Stimulated activated CD4-positive, alpha-beta T cell treated with anti-CD3 and anti-CD28 coated beads, Interleukin-15, amount 100 ng/mL, for 24 hours (primary cell): ENCODE data around the gene ADAMTS2.

ENCODE experiments used
- DNase-seq: peaks from one replicate; pipeline ENCODE4 v3.0.0-alpha.2; 2020

Gene ADAMTS2

DNA sequence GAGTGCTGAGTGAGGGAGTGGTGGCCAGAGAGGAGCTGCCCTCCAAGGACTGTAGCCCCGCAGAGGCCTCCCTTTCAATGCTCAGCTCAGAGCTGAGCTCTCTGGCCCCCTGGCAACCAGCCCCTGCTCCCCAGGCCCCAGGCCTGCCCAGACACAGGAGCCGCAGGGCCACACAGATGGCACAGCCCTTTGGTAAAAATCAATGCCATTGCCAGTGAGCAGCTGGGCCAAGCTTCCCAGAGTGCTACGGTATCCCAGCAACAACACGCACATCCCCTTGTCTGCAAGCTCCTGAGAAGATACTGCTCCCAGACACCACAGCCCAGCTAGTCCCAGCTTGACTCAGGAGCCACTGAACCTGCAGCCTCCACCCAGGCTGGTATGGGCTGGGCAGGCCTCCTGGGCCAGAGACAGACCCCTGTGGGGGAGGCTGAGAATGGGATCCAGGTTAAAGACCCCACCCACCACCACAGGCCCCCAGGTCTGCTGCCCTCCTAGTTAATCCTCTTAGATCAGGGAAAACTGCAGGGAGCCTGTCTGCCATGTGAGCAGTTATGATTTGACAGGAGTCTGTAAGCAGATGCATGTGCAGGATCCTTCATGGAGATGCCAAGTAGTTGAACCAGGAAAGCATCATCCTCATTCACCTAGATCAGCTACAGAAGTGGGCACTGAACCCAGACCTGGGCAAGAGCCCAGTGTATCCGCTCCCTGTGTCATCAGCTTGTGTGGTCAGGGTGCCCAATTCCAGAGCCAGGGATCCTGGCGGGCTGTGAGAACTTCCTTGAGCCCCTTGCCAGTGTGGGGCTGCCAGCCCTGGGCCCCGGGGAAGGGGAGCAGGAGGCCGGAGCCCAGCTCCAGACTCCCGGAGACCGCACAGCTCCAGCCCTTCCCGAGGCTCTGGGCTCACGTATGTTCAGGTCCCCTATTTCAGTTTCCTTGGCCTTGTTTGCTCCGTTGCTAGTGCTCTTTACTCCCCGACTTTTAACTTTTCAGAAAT is 26.7 kb upstream of the ADAMTS2 start:
- no peak for DNase-seq

DNA sequence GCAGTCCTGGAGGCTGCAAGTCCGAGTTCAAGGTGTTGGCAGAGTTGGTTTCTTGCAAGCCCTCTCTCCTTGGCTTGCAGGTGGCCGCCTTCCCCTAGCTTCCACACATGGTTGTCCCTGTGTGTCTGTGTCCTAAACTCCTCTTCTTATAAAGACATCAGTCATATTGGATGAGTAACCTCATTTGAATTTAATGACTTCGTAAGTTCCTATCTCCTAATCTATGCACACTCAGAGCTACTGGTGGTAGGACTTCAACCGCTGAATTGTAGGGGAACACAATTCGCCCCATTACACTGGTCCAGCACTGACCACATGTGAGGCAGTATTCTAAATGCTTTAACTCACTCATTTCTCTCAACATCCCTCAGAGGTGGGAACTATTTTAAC is 25.9 kb upstream of the ADAMTS2 start:
- DNase-seq, result no peak

- DNase-seq, result no peak
These were observed 25.3 kb upstream of the ADAMTS2 start for GRCh38 chr5:179370490-179371120.

- no peak for DNase-seq
These were observed 24.2 kb upstream of the ADAMTS2 start for GRCh38 chr5:179369530-179369884.

DNA sequence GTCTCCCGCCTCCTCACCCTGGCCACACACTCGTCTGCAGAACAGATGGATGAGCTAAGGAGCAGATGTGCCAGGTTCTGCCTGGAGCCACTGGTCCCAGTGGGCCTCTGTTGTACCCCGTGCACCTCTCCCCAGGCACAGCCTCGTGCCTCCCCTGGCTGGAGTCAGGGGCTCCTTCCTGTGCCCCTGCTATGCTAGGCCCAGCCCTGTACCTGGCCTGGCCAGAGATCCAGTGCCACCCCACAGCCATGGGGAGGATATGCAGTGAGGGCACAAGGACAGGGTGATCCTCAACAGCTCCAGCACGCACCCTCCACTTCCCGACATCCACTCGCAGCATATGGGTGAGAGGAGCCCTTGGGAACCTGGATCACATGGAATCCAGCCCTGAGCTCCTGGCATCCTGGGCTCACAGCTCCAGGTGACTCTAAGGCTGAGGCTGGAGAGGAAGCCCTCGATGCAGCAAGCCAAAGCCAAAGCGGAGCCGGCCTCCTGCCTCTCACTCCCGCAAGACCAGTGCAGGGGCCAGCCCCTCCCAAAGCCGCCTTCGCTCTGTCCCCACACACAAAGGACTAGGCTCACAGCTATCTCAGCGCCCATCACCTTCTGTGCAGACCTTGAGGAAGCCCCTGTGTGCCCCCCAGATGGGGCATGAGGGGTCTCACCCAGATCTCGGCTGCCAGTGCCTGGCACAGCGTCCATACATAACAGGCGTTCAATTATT is 23.7 kb upstream of the ADAMTS2 start:
- no peak for DNase-seq

- DNase-seq, result no peak
These were observed 23.0 kb upstream of the ADAMTS2 start for GRCh38 chr5:179368126-179368805.

- no peak for DNase-seq
These were observed 22.2 kb upstream of the ADAMTS2 start for GRCh38 chr5:179367491-179367890.

GRCh38 chr5:179362355-179362754 is 17.1 kb upstream of the ADAMTS2 start:
- DNase-seq, result no peak

DNA sequence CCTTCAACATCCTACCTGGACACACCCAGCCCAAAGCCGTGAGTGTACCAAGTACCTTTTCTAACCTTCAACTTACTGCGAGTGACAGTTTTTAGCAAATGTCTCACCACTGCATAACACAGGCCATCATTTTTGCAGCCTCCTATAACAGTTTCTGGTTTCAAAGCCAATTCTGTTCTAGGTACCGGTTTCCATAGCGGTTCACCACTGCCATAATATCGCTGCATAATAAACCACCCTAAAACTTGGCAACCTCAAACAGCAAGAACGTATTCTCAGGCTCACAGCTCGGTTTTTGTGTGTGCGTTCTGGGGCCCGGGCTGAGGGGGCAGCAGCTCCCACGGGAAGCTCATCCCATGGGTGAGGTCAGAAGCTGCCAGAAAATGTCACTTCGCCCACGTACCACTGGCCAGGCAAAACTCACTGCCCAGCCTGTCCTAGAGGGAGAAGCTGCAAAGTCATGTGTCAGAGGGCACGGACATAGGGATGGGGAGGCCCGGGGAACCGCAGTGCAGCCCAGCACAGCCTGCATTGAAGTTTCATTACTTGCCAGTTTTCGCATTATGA is 15.9 kb upstream of the ADAMTS2 start:
- DNase-seq, result no peak

- DNase-seq, result no peak
These were observed 11.8 kb upstream of the ADAMTS2 start for GRCh38 chr5:179357031-179357430.

DNA sequence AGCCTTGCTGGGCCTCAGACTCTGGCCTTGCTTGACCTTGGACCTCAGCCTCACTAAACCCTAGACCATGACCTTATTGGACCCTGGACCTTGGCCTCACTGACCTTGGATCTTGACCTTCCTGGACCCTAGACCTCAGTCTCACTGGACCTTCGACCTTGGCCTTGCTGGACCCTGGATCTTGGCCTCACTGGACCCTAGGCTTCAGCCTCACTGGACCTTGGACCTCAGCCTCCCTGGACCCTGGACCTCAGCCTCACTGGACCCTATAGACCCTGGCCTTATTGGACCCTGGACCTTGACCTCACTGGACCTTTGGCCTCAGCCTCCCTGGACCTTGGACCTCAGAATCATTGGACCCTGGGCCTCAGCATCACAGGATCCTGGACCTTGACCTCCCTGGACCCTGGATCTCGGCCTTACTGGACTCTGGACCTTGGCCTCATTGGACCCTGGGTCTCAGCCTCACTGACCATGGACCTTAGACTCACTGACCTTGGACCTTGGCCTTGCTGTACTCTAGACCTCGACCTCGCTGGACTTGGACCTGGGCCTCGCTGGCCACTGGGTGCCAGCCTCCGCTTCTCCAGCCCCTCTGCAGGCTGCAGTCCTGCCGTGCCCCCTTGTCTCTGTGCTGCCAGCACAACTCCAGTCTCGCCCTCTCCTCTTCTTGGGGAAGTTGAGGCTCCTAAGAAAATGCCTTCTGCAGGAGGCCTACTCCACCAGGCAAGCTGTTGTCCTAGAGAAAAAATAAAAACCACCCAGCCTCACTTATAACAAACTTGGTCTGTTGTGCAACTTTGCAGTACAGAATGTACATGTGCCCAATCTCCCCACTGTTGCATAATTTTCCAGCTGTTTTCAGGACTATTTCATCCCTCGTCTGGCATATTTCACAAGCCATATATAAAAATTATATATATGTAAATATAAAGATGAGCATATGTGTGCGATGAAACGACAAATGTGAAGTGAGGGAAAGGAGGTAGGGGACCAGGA is 11.0 kb upstream of the ADAMTS2 start:
- DNase-seq, result no peak

DNA sequence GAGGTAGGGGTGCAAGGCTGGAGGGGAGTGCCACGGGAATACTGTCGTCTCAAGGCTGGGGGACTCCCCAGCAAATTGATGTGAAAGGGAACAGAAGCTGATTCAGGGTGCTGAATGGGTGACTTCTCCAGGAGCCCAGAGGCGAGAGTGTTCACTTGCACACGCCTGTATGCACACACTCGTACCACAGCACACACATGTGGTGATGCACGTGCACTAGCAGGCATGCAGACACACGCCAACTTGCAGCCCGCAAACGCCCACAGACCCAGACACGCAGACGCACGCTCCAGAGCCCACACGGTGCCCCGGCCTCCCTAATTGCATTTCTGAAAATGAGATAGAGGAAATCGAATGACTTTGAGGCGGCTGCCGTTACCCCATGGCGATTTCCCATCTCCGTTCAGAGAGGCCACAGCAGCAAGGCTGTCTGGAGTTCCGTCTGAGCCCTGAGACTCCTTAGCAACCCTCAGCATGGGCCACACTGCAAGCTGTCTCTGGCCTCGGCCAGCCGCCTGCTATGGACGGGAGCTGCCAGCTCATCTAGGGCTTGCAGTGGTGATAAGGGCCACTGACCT is 9.1 kb upstream of the ADAMTS2 start:
- no peak for DNase-seq

- DNase-seq, result no peak
These were observed 3.6 kb upstream of the ADAMTS2 start for GRCh38 chr5:179348843-179349242.

DNA sequence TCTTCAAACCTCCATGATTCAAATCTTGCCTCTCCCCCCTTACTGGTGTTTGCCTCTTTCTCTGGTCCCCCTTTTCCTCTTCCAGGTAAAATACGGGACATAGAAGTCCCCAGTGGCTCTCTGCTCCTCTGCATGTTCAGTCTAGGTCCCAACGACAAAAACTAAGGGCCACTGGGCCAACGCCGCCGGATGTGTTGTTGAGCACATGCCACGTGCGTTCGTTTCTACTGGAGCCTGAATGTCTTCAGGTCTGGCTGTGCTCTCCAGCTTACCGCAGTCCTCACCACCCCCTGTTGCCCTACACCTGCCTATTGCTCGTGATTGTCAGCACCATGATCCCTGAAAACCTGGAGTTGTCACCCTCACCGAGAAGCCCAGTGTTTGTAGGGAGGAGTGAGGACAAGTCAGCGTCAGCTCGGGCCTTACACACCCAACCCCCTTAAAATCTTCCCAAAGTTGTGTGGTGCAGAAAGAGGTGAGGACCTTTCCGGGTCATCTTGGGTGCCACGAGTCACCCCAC is 2.8 kb upstream of the ADAMTS2 start:
- no peak for DNase-seq

GRCh38 chr5:179347581-179347980 is 2.3 kb upstream of the ADAMTS2 start:
- DNase-seq, result no peak

DNA sequence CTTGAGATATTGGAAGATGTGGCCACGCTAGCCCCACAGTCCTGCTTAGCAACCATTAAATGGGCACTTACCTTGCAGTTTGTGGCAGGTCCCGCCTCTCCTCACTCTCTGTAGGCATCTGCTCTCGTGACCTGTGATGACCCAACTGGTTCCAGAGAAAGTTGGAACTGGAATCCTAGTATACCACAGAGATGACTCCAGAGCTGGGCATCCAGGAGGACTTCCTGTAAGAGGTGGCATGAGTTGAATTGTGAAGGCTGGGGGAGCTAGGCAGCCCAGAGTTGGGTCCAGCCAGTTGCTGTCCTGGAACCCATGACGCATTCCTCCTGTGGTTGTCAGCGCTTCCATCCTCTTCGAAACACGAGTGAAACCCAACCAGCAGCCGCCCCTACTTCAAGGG is 1.6 kb upstream of the ADAMTS2 start:
- DNase-seq, result no peak

GRCh38 chr5:179346401-179346800 is 1.1 kb upstream of the ADAMTS2 start:
- DNase-seq, result no peak

GRCh38 chr5:179345183-179345432 is 153 bp downstream of the ADAMTS2 start:
- DNase-seq, result no peak

GRCh38 chr5:179344431-179345182 is 654 bp downstream of the ADAMTS2 start:
- no peak for DNase-seq

DNA sequence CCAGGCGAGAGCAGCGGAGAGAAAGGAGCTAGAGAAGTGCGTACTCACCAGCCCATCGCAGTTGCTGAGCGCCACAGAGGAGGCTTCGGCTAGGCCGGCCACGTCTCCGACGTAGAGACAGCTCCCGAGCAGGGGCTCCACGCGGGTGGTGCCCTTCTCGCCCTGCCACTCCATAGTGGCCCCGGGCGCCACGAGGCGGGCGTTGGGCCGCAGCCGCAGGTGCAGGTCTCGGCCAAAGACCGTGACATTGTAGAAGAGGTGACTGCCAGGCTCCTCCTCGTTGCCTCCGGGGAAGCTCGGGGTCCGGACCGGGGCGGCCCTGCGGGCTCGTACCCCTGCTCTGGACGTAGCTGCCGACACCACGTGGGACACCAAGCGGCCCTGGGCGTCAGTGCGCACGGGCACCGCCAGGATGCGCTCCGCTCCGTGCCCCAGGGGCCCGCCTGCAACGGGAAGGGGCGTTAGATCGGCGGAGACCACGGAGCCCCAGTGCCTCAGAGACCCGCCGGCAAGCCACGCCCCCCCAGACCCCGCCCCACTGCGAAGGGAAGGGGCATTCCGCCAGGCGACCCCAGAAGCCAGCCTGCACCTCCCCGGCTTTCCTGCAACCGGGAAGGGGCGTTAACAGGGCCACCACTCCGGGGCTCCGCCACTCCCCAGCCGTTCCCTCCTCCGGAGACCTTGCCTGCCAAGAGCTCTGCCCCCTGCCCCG is 1.4 kb downstream of the ADAMTS2 start:
- peak; percentile 50 for DNase-seq
